HG02759 (cell line): Measurements from ENCODE around the gene ACSL3.
"Not testable (repeated sequence)": the region's sequence is repeated elsewhere in the genome, so short reads cannot be mapped to it uniquely, and the experiment has no call there.

ENCODE experiments used
- ATAC-seq: cut with Tn5 transposase; IDR thresholded peaks from one replicate; pipeline ENCODE4 v1.9.1; 2021; ENCODE audit warnings: mild to moderate bottlenecking, moderate library complexity; ENCODE audit not compliant: unreplicated experiment

ACSL3 gene

GRCh38 chr2:222860740-222861410 lies at the start of gene ACSL3:
Gene ACSL3 (plus strand): TSS chr2:222861036. CDS start chr2:222908773, 47,737 bp downstream.
- ATAC-seq = peak; percentile 98

- ATAC-seq = no peak
These were observed 49.0 kb upstream of the ACSL3 start for GRCh38 chr2:222811828-222812227.

GRCh38 chr2:222813177-222813843 lies 47.5 kb upstream of the ACSL3 start:
- peak; percentile 94 for ATAC-seq

- ATAC-seq = no peak
These were observed 41.0 kb upstream of the ACSL3 start for GRCh38 chr2:222819722-222820333.

GRCh38 chr2:222823183-222823930 lies 37.5 kb upstream of the ACSL3 start:
- no peak for ATAC-seq

- no peak for ATAC-seq
These were observed 35.8 kb upstream of the ACSL3 start for GRCh38 chr2:222825031-222825430.

- ATAC-seq = no peak
These were observed 33.4 kb upstream of the ACSL3 start for GRCh38 chr2:222827417-222827816.

- ATAC-seq = no peak
These were observed 32.3 kb upstream of the ACSL3 start for GRCh38 chr2:222828572-222828971.

- ATAC-seq = no peak
These were observed 30.7 kb upstream of the ACSL3 start for GRCh38 chr2:222830164-222830563.

- no peak for ATAC-seq
These were observed 27.4 kb upstream of the ACSL3 start for GRCh38 chr2:222833410-222833809.

- no peak for ATAC-seq
These were observed 25.6 kb upstream of the ACSL3 start for GRCh38 chr2:222835143-222835822.

GRCh38 chr2:222835823-222836151 lies 25.0 kb upstream of the ACSL3 start:
- no peak for ATAC-seq

GRCh38 chr2:222837643-222838056 lies 23.2 kb upstream of the ACSL3 start:
- no peak for ATAC-seq

- ATAC-seq = no peak
These were observed 20.6 kb upstream of the ACSL3 start for GRCh38 chr2:222840060-222840802.

- ATAC-seq = no peak
These were observed 18.2 kb upstream of the ACSL3 start for GRCh38 chr2:222842491-222843174.

- ATAC-seq = no peak
These were observed 16.5 kb upstream of the ACSL3 start for GRCh38 chr2:222844323-222844722.

GRCh38 chr2:222845314-222845713 lies 15.5 kb upstream of the ACSL3 start:
- not testable (repeated sequence) for ATAC-seq

- no peak for ATAC-seq
These were observed 14.8 kb upstream of the ACSL3 start for GRCh38 chr2:222846003-222846402.

GRCh38 chr2:222848031-222848430 lies 12.8 kb upstream of the ACSL3 start:
- ATAC-seq = not testable (repeated sequence)

GRCh38 chr2:222848862-222849261 lies 12.0 kb upstream of the ACSL3 start:
- ATAC-seq = no peak
